SK-N-SH (cell line): ENCODE data around the gene RBM18. TPM values are rescaled to one million over a fixed set of nuclear protein-coding genes. Genes with fewer than 3 reads are reported as not detected.

Experiments
- CTCF ChIA-PET: fragments of 300-600, 350-600 bp; formaldehyde crosslinking; extraction: SDS; loops from one replicate; lab custom pipeline; 2021; lab: Yijun Ruan, JAX
- POLR2A ChIA-PET: fragments of 350-600 bp; sonication (Branson Sonifier 250); formaldehyde crosslinking; extraction: SDS; loops from one replicate; lab custom pipeline; 2020; ENCODE audit warnings: antibody characterized with exemption, inconsistent platforms; lab: Yijun Ruan, JAX
- DNase-seq: peaks from one replicate; pipeline ENCODE4 v3.0.0; 2012
- H2AFZ ChIP-seq: fragments of 200-600 bp; sonication (generic); 2 replicates; pipeline ENCODE4 v1.8.1; 2016; ENCODE audit warnings: antibody characterized with exemption, mild to moderate bottlenecking, low read depth
- H3F3A ChIP-seq: fragments of 200-600 bp; sonication (generic); replicated peaks from 2 replicates; pipeline ENCODE3; 2016; ENCODE audit warnings: antibody characterized with exemption, mild to moderate bottlenecking; ENCODE audit not compliant: insufficient read depth
- H3K27ac ChIP-seq, 2 experiments: fragments of 200-500 bp in 1 of 2; fragments of 200-600 bp in 1 of 2; sonication (Bioruptor generic) in 1 of 2; sonication (generic), shearing (Covaris generic) in 1 of 2; 2 replicates each; pipeline versions ENCODE4 v1.5.1 to v1.6.1; 2014 to 2016; ENCODE audit warnings: low read depth in 2 of 2, inconsistent platforms in 1 of 2, low read length in 1 of 2, mild to moderate bottlenecking in 1 of 2, mixed read lengths in 1 of 2
- H3K27me3 ChIP-seq: fragments of 200-600 bp; sonication (generic), shearing (Covaris generic); 2 replicates; pipeline ENCODE4 v1.6.1; 2016; ENCODE audit warnings: mixed run types; ENCODE audit not compliant: insufficient read depth
- H3K36me3 ChIP-seq, 2 experiments: fragments of 200-500 bp in 1 of 2; fragments of 200-600 bp in 1 of 2; sonication (Bioruptor generic) in 1 of 2; sonication (generic) in 1 of 2; replicated peaks in 1 of 2; 2 replicates each; pipeline versions ENCODE3 to v1.5.1; 2014 to 2016; ENCODE audit warnings: low read length in 1 of 2, mild to moderate bottlenecking in 1 of 2; ENCODE audit not compliant: insufficient read depth in 2 of 2, control insufficient read depth in 1 of 2
- H3K4me1 ChIP-seq, 2 experiments: fragments of 200-500 bp in 1 of 2; fragments of 200-600 bp in 1 of 2; sonication (Bioruptor generic) in 1 of 2; sonication (generic), shearing (Covaris generic) in 1 of 2; 2 replicates each; pipeline versions ENCODE4 v1.5.1 to v1.6.1; 2014 to 2016; ENCODE audit warnings: low read depth in 1 of 2, low read length in 1 of 2, mixed run types in 1 of 2; ENCODE audit not compliant: insufficient read depth in 2 of 2, control insufficient read depth in 1 of 2
- H3K4me2 ChIP-seq: fragments of 200-600 bp; sonication (generic), shearing (Covaris generic); 2 replicates; pipeline ENCODE4 v1.6.1; 2017; ENCODE audit warnings: mixed run types
- H3K4me3 ChIP-seq, 2 experiments: fragments of 200-500 bp in 1 of 2; fragments of 200-600 bp in 1 of 2; sonication (Bioruptor generic) in 1 of 2; sonication (generic), shearing (Covaris generic) in 1 of 2; 2 replicates each; pipeline versions ENCODE4 v1.5.1 to v1.8.1; 2014 to 2016; ENCODE audit warnings: low read depth in 2 of 2, inconsistent platforms in 1 of 2, low read length in 1 of 2, mild to moderate bottlenecking in 1 of 2, mixed read lengths in 1 of 2, moderate library complexity in 1 of 2
- H3K79me2 ChIP-seq: fragments of 200-600 bp; sonication (generic); 2 replicates; pipeline ENCODE4 v1.8.1; 2017; ENCODE audit warnings: mild to moderate bottlenecking; ENCODE audit not compliant: insufficient read depth
- H3K9ac ChIP-seq: fragments of 200-600 bp; sonication (generic); 2 replicates; pipeline ENCODE4 v1.6.1; 2017; ENCODE audit warnings: mixed run types
- H3K9me2 ChIP-seq: fragments of 200-600 bp; sonication (generic); 2 replicates; pipeline ENCODE4 v1.6.1; 2017; ENCODE audit warnings: mixed run types
- H3K9me3 ChIP-seq: fragments of 200-600 bp; sonication (generic); 2 replicates; pipeline ENCODE4 v1.6.1; 2017; ENCODE audit warnings: mixed run types, mild to moderate bottlenecking, moderate library complexity
- H4K20me1 ChIP-seq: fragments of 200-600 bp; sonication (generic); 2 replicates; pipeline ENCODE4 v1.6.1; 2017; ENCODE audit warnings: mild to moderate bottlenecking, mixed run types; ENCODE audit not compliant: insufficient read depth
- EZH2phosphoT487 ChIP-seq: fragments of 200-600 bp; sonication (generic); IDR thresholded peaks from 2 replicates; pipeline ENCODE4 v1.6.1; 2017; ENCODE audit warnings: low read depth, mixed run types, mild to moderate bottlenecking, antibody characterized with exemption, moderate library complexity, borderline replicate concordance
- FOXJ3 ChIP-seq: sonication (generic); formaldehyde crosslinking; IDR thresholded peaks from 2 replicates; pipeline ENCODE4 v1.5.1; 2020; ENCODE audit warnings: mild to moderate bottlenecking, missing genetic modification reagents
- GABPA ChIP-seq: IDR thresholded peaks from 2 replicates; pipeline ENCODE4 v1.4.0; 2012; ENCODE audit warnings: low read depth, mild to moderate bottlenecking
- IRF3 ChIP-seq: fragments of 150-350 bp; IDR thresholded peaks from 2 replicates; pipeline ENCODE4 v1.6.1; 2016; ENCODE audit warnings: mild to moderate bottlenecking, low read depth, low read length
- MAX ChIP-seq: IDR thresholded peaks from 2 replicates; pipeline ENCODE4 v1.4.0; 2012; ENCODE audit warnings: low read depth
- MEF2A ChIP-seq: IDR thresholded peaks from 2 replicates; pipeline ENCODE4 v1.4.0; 2012; ENCODE audit warnings: low read depth, borderline replicate concordance
- NFIC ChIP-seq: IDR thresholded peaks from 2 replicates; pipeline ENCODE4 v1.4.0; 2012; ENCODE audit warnings: borderline replicate concordance
- PBX3 ChIP-seq: IDR thresholded peaks from 2 replicates; pipeline ENCODE4; 2012
- POLR2AphosphoS5 ChIP-seq: IDR thresholded peaks from 2 replicates; pipeline ENCODE4 v1.6.1; 2012; ENCODE audit warnings: low read depth, low read length
- RAD21 ChIP-seq: IDR thresholded peaks from 2 replicates; pipeline ENCODE4 v1.6.1; 2012; ENCODE audit warnings: mild to moderate bottlenecking, low read length
- RCOR1 ChIP-seq: fragments of 150-350 bp; IDR thresholded peaks from 2 replicates; pipeline ENCODE4 v1.6.1; 2017; ENCODE audit warnings: antibody characterized with exemption, low read length
- RFX5 ChIP-seq: IDR thresholded peaks from 2 replicates; pipeline ENCODE4 v1.6.1; 2012; ENCODE audit warnings: mild to moderate bottlenecking, improper control_type of control experiment, low read length
- TCF12 ChIP-seq: IDR thresholded peaks from 2 replicates; pipeline ENCODE4 v1.4.0; 2012
- YY1 ChIP-seq: IDR thresholded peaks from 2 replicates; pipeline ENCODE4 v1.4.0; 2012; ENCODE audit warnings: low read depth, mild to moderate bottlenecking
- WGBS: methylation state at CpG from one replicate; pipeline ENCODE4 v1.1.6; 2017; ENCODE audit warnings: low lambda C conversion rate; 5-methylcytosine and 5-hydroxymethylcytosine counted together
- polyA plus RNA-seq, 3 experiments: library from polyadenylated mRNA; depleted of rRNA; stranded (reverse); fragments of >200 nt; gene quantifications; 2 replicates each; pipeline ENCODE4 v1.2.3, GENCODE V29; 2012
- TF ChIP-seq, protein P1 (sequence below): IDR thresholded peaks from 2 replicates; pipeline ENCODE4 v1.4.0; 2012; ENCODE audit warnings: low read depth, borderline replicate concordance
- TF ChIP-seq, protein P2 (sequence below): fragments of 150-350 bp; IDR thresholded peaks from 2 replicates; pipeline ENCODE4 v1.6.1; 2017; ENCODE audit warnings: antibody characterized with exemption, low read length, low read depth, borderline replicate concordance

RBM18 gene
- polyA plus RNA-seq, 1 of the 3 experiments (the other 2 are of a cell fraction), result 8.2 TPM

- WGBS, result 80% methylated on average over 3 of the region's 3 CpGs
- H4K20me1 ChIP-seq, result no peaks in the 10 kb centered on the region
- no peak overlapping the region for H2AFZ ChIP-seq
- peaks cover 5% of the 10 kb centered on the region; the same call in 1 of the 2 replicates for H3K79me2 ChIP-seq
- H3K4me3 ChIP-seq, result no peak overlapping the region
- TF ChIP-seq MAX (no peak), IRF3 (no peak), TCF12 (no peak), POLR2AphosphoS5 (no peak), EZH2phosphoT487 (no peak), RAD21 (no peak), PBX3 (no peak), FOXJ3 (CRISPR knock-in tag) (no peak), RFX5 (no peak), GABPA (no peak), NFIC (no peak), MEF2A (no peak), YY1 (no peak), RCOR1 (no peak)
- TF ChIP-seq, protein P1, sequence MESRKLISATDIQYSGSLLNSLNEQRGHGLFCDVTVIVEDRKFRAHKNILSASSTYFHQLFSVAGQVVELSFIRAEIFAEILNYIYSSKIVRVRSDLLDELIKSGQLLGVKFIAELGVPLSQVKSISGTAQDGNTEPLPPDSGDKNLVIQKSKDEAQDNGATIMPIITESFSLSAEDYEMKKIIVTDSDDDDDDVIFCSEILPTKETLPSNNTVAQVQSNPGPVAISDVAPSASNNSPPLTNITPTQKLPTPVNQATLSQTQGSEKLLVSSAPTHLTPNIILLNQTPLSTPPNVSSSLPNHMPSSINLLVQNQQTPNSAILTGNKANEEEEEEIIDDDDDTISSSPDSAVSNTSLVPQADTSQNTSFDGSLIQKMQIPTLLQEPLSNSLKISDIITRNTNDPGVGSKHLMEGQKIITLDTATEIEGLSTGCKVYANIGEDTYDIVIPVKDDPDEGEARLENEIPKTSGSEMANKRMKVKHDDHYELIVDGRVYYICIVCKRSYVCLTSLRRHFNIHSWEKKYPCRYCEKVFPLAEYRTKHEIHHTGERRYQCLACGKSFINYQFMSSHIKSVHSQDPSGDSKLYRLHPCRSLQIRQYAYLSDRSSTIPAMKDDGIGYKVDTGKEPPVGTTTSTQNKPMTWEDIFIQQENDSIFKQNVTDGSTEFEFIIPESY, result no peak
- TF ChIP-seq, protein P2, sequence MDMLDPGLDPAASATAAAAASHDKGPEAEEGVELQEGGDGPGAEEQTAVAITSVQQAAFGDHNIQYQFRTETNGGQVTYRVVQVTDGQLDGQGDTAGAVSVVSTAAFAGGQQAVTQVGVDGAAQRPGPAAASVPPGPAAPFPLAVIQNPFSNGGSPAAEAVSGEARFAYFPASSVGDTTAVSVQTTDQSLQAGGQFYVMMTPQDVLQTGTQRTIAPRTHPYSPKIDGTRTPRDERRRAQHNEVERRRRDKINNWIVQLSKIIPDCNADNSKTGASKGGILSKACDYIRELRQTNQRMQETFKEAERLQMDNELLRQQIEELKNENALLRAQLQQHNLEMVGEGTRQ, result no peak
- H3K36me3 ChIP-seq, result peaks cover 46 to 87% of the 10 kb centered on the region in 2 experiments
- H3K4me1 ChIP-seq, result peaks cover 0 to 10% of the 10 kb centered on the region in 2 experiments; a peak in 2 of 4 replicates
- H3K9me3 ChIP-seq, result no peaks in the 10 kb centered on the region
- H3K27me3 ChIP-seq, result no peaks in the 10 kb centered on the region
- H3K9ac ChIP-seq, result no peak overlapping the region
- no peaks in the 10 kb centered on the region for H3K9me2 ChIP-seq
- no peak for DNase-seq
- POLR2A ChIA-PET, result no interaction called here
- H3K4me2 ChIP-seq, result no peak overlapping the region
- H3K27ac ChIP-seq, result peak overlapping the region in 1 of 2 experiments; percentile 50; a peak in 2 of 4 replicates
- H3F3A ChIP-seq, result peaks cover 5% of the 10 kb centered on the region
- CTCF ChIA-PET, result interaction anchor here (1.4 kb wide), 1 partner anchor 196 kb away, joined by 3 read pairs; no protein-coding TSS in a partner anchor
These were observed 26.8 kb upstream of the RBM18 start for GRCh38 chr9:122291458-122291857.
